GM20431 (cell line): ENCODE data around the gene ZCCHC18.

Experiments used
- in situ Hi-C: fragments of 300-500 bp; cut with MseI, MboI; formaldehyde crosslinking; loops from one replicate; pipeline ENCODE4 v1.15.0; 2020; ENCODE audit warnings: low sequenced_read_pairs; ENCODE audit not compliant: unreplicated experiment

Gene ZCCHC18

DNA sequence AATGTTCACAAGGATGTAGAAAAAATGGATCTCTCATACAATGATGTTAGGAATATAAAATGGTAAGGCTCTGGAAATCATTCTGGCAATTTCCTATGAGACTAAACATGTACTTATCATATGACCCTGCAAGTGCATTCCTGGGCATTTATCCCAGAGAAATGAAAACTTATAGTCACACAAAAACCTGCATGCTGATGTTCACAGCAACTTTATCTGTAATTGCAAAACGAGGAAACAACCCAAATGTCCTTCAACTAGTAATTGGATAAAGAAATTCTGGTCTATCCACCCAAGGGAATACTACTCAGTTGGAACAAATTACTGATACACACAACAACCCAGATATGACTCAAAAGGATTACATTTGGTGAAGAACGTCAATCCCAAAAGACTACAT is 14.5 kb downstream of the ZCCHC18 start:
- in situ Hi-C loops: loop anchor here (25.0 kb wide), 1 partner anchor 290 kb away; the partner anchor contains the start of gene RAB9B

DNA sequence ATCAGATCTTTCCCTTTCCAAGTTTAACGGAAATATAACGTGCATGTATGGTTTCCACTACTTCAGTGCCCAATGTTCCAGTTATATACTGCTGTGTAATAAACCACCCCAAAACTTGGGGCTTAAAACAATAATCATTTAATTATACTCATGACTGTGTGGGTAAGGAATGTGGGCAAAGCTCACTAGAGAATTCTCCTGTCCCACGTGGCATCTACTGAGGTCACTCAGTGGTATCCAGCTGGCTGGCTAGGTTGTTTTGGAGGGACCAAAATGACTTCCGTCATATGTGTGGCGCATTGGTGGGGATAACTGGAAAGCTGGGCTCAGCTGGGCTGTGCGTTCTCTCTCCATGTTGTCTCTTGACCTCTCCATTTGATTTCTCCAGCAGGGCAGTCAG is 18.5 kb downstream of the ZCCHC18 start:
- in situ Hi-C loops: loop anchor here (25.0 kb wide), 1 partner anchor 294 kb away; the partner anchor contains the start of gene RAB9B

DNA sequence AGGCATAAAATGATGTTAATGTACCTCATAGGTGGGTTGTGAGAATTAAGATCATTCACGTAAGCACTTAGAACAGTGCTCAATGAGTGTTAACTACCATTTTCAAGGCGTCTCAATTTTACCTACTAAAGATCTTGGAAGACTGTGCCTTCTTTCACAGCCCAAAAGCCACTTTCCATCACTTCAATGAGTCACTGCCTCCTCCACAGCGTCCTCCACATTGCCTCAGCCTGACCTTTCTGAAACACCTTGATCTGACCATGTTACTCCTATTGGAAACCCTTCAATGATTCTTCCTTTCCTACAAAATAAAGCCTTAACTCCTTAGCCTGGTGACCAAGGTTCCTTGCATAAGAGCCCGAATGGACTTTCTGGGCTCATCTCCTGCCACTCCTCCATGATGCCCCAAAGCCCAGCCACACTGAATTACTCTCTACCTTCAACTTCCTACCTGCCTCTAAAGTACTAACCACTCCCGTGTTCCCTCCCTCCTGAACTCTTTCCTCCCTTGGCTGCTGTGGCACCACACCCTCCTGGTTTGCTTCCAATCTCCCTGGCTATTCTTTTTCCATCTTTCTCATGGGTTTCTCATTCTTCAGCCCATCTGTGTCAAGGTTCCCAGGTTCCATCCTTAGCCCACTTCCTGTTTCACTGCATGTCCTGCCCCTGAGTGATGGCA is 22.4 kb downstream of the ZCCHC18 start:
- in situ Hi-C loops: loop anchor here (25.0 kb wide), 1 partner anchor 297 kb away; the partner anchor contains the start of gene RAB9B

DNA sequence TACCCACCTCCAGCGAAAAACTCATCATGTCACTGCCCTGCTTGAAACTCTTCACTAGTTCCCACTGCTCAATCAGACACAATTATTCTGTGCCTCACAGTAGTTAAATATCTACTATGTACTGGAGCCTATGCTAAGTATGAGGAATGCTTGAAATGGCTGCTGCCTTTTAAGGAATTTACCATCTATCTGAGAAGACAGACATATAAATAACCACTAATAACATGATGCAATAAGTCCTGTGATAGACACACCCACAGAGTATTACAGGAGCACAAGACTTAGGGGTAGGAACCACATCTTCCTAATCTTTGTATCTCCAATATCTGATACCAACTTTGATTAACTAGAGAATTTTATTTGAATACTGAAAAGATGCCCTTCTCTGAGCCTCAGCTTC is 23.4 kb downstream of the ZCCHC18 start:
- in situ Hi-C loops: loop anchor here (25.0 kb wide), 1 partner anchor 298 kb away; the partner anchor contains the start of gene RAB9B

DNA sequence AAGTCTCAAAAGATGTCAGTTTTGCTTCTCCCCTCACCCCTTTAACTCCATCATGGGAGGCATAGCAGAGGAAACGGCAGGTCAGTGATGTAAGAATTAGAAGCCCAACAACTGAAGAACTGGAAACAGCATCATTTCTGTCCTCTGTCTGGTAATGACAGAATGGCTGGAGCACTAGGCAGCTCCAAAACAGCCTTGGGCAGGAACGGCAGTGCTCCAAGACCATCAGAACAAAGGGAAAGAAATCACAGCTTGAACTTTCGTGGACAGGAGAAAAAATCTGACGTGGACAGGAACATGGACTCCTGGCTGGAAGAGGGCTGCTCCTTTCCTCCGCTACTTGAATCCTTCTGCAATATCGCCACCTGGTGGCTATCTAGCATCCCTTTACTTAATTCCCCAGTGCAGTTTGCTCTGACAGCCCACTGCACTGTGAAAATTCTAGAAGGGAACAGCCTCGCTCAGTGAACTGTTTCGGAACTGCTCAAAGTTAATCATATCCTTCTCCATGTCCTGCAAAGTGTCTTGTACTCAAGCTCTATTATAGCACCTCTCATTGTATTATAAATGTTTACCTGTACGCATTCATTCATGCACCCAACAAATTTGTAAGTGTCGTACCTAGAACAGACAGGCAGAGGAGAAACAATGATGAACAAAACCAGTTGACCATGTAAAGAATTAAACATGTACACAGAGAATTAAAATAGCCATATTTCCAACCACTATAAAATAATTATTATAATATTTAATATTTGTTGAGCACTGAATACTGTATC is 24.1 kb downstream of the ZCCHC18 start:
- in situ Hi-C loops: loop anchor here (25.0 kb wide), 1 partner anchor 299 kb away; the partner anchor contains the start of gene RAB9B

DNA sequence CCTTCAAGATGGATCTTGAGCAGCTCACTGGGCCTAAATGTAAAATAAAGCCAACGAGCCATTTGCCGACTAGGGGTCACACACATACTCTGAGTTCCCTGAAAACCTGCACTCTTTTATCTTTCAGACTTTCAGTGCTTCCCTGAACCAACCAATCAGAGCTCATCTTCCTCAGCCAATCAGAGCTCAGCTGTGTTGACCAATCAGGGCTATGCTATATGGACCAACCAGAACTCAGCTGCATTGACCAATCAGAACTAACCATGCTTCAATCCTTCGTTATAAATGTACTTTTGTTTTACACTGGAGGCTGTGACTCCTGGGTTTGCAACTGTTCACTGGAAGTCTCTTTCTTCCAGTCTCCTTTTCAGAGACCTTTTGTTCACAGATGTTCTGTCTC is 25.2 kb downstream of the ZCCHC18 start:
- in situ Hi-C loops: loop anchor here (25.0 kb wide), 1 partner anchor 300 kb away; the partner anchor contains the start of gene RAB9B

DNA sequence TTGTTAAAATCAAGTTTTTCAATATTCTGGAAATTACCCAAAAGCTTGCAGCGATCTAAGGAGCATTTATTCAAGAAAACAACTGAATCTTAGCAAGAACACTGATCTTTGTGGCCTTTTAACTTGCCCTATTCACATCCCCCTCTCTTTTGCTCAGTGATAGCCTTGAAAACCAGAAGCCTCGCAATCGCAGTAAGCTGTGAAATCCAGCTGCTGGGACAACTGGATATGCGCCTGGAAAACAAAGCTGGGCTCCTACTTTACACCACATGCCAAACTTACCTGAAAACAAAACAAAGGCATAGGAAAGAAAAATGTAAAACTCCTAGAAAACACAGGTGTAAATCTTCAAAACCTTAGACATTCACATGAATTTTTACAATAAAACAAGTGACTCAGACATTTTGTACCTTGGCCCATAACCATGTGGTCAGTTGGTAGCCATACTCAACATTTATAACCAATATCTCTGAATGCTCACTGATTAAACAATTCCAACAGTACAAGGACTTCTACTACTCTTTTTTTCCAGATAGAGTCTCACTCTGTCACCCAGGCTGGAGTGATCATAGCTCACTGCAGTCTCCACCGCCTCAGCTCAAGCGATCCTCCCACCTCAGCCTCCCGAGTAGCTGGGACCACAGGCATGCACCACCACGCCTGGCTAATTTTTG is 28.9 kb downstream of the ZCCHC18 start:
- in situ Hi-C loops: loop anchor here (25.0 kb wide), 1 partner anchor 304 kb away; the partner anchor contains the start of gene RAB9B

DNA sequence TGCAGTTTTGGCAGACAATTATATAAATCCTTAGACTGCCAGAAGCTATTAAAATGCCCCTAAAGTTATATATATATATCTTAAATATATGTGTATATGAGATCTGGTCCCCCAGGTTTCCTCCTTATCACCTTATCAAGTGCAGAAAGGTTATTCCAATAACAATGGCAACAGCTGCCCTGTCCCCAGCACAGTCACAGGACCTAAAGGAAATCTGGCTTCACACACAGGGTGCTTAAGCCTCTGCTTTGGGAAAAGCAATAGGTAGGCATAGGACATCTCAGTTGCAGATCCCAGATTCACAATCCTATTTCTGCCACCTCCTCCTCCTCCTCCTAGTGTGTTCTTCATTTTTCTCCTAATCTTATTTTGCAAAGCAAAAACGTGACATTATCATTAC is 38.7 kb downstream of the ZCCHC18 start:
- in situ Hi-C loops: no loop called here

DNA sequence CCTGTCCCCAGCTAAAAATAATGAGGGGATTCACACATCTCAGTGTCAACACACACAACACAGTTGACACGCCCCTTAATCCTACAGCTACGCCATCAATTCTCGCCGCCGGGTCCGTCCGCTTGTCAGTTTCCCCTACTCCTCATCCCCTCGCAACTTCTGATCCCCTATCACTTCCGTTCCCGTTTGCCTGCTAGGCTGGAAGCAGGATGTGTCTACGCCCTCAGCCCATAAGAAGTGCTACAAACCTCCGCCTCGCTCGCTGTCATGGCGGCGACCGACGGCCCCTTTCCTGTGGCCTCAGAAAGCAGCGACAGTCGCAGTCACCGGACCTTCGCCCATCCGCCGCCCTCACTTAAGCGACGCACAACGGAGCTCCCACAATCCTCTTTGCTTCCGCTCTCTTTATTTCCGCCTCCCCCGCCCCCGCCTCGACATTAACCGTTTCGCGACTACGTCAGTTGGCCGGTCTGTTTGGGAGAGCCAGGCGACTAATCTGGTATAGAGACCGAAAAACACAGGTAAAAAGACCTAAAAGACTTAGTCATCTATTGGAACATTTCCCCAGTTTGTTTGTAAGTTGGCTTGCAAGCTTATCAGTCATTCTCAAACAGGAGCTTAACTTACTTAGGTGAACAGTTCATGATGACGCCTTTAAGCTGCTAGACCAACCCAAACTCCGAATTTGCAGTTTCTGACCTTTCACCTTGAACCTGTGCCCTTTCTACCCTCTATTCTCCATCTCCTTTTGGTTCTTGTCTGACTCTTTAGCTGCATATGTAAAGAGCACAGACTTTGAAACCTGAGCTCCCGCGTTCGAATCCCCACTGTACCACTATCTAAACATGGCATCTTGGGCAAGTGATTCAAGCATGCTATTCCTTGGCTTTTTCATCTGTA is 44.6 kb downstream of the ZCCHC18 start, which contains the start of gene SLC25A53:
Gene SLC25A53 (minus strand): TSS at position 380 of the 900 bp plus-strand sequence. CDS start 51,752 bp downstream, outside the sequence.
- in situ Hi-C loops: no loop called here
